GM21529 (cell line): ENCODE data around the gene PCDH15.

Experiments used
- ATAC-seq: cut with Tn5 transposase; IDR thresholded peaks from one replicate; pipeline ENCODE4 v1.9.1; 2021; ENCODE audit not compliant: unreplicated experiment

Gene PCDH15

DNA sequence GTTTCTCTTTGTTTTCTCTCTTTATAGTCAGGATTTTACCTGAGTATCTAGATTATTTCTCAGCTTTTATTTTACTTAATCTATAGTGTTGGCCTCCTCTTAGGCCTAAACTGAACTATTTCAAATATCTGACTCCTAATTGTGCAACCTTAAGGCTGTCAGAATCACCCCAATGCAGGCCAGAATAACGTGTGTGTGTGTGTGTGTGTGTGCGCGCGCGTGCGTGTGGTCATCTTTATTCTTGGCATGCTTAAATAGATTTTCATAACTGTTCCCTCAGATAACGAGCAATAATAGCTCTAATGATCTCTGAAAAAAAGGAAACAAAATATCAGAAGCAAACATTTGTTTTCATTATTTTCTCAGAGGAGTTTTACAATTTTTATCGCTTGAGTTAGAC is 92.4 kb downstream of the PCDH15 start:
- no peak for ATAC-seq

DNA sequence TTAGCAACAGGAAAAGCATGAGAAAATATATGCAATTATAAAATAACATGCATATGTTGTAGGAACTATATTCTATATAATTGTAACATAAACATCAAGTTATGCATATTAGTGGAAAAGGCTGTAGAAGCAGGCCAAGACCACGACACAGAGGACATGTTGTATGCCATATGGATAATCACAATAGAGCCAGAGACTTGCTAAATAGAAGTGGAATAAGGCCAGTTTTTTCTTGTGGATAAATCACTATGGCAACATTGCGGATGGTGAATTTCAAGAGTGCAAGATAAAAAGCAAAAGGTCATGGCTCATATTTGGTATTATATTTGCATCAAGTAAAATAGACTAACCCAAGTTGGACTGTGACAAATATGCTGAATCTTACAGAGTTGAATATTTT is 93.0 kb downstream of the PCDH15 start:
- ATAC-seq: no peak

DNA sequence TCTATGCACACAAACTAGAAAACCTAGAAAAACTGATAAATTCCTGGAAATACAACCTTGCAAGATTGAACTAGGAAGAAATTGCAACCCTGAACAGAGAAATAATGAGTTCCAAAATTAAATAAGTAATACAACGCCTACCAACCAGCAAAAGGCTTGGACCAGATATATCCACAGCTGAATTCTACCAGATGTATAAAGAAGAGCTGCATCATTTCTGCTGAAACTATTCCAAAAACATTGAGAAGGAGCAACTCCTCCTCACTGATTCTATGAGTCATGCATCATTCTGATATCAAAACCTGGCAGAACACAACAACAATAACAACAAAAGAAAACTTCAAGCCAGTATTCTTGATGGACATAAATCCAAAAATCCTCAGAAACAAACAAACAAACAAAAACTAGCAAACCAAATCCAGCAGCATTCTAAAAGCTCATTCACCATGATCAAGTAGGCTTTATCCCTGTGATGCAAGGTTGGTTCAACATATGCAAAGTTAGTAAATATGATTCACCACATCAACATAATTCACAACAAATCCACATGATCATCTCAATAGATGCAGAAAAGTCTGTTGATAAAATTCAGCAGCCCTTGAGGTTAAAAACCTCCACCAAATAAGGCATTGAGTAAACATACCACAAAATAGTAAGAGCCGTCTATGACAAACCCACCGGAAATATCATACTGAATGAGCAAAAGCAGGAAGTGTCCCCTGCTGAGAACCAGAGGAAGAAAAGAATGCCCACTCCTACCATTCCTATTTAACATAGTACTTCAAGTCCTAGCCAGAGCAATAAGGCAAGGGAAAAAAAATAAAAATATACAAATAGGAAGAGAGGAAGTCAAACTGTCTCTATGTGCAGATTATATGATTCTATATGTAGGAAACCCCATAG is 98.2 kb downstream of the PCDH15 start:
- no peak for ATAC-seq

DNA sequence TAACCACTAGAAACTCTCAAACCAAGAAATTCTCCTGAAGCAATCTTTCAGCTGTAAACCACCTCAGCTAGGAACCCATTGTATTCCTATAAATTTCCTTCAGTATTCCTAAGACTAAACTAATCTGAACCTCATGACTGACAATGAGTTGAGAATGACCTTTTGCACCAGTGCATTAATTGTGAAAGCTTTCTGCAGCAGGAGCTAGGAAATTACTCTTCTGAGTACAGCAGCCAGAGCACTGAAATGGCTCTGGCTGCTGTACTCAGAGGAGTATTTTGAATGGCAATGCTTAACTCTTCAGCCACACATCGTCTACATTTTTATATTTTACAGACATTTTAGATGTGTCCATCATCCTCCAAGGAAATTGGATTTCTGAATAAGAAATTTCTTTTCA is 109.7 kb downstream of the PCDH15 start:
- no peak for ATAC-seq

DNA sequence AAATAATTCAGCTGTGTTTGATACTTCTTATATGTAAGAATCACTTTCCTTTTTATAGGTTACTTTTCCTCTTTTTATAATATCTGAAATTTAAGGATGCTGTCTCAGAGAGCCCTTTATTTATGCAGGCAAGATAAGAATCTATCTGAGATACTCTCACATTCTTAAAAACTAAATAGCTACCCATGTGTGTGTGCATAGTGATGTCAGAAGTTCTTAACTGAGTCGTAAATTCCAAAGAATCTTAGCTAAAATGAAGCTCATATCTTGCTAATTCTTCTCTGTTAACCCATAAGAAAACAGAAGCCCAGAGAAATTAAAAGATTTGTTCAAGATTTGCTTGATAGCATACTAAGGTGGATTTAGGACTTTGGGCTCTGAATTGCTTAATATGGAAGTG is 118.5 kb downstream of the PCDH15 start:
- no peak for ATAC-seq

DNA sequence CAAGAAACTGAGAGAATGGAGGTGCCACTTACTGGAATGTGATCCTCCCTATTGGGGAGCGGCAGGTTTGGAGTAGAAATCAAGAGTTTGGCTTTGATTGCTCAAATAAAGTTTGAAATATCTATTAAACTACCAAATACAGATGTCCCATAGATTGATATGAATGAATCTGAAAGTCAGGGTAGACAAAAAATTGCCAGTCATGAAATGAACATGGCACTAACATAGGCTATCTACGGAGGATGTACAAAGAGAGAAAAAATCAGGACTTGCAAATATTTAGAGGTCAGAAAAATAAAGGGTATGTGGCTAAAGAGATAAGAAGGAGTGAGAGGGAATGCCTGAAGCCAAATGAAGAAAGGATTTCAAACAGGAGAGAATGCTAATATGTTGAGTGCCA is 119.9 kb downstream of the PCDH15 start:
- no peak for ATAC-seq

DNA sequence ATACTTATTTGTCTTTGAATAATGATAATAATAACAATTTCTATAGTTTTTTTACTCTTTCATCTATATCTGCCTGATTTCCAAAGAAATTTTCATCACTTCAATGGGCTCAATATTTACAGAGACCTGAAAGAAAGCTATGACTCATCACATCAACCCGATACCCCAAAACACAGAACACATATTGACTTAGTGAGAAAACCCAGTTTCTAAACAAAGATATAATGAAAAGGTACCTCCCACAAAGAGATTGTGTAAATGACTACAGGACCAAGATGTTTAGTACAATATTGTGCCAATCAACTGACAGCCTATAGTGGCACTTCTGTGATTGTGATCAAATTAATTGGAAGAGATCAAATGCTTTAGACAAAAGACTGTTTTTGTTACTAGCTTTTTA is 133.9 kb downstream of the PCDH15 start:
- ATAC-seq: no peak

DNA sequence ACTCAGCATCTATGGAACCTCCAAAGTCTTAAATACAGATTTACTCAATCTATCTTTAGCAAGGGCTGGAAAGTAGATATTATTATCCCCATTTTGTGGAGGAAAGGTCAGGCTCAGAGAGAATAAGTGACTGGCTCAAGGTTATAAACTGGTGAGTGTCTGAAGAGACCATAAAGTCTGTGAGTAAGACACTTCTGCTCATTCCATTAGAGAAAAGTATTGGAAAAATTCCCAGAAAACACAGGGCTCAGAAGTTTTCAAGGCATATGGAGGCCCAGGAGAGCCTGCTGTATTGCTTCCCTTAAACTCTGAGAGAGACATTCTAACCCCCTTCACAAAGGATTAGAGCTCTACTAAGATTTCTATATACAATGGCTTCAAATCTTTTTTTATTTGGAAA is 134.8 kb downstream of the PCDH15 start:
- no peak for ATAC-seq

DNA sequence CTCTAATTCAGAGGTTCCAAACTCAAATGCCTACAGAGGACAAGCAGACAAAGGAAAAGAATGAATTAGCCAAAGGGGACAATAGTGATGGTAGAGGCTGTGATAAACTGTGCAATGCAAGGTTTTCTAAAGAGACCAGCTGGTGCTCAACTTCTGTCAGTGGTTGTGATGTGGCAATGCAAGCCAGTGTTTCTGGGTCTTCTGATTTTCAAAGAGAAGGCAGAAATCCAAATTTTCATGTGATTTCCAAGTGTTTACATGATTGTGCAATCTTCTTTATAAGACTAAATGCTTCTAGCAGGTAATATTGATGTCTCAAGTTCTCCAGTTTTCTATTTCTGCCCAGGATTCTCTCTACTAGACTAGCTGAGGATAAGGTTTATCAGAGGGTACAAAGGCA is 135.9 kb downstream of the PCDH15 start:
- no peak for ATAC-seq

DNA sequence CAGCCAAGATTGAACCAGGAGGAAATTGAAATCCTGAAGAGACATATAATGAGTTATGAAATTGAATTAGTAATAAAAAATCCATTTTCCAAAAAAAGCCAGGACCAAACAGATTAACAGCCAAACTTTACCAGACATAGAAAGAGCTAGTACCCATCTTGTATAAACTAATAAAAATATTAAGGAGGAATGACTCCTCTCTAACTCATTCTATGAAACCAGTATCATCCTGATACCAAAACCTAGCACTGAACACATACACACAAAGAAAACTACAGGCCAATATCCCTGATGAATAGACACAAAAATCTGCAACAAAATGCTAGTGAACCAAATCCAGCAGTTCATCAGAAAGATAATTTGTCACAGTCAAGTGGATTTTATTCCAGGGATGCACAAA is 140.6 kb downstream of the PCDH15 start:
- ATAC-seq: no peak

DNA sequence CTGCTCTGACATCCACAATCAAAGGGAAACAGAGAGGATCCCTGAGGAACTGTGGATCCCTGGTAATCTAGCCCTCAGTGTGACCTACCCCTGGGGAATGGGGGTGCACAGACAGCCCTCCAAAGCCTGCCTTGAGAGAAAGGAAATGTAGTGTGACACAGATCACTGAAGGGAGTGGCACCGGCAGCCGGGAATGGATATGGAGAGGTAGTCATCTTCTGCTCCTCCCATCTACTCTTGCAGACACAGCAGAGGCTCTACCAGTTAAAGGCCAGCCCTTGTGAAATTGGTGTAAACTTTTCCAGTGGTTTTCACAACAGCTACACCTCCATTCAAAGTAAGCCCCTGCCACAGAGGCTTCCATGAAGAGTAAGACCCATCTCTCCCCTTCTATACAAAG is 144.4 kb downstream of the PCDH15 start:
- ATAC-seq: no peak

DNA sequence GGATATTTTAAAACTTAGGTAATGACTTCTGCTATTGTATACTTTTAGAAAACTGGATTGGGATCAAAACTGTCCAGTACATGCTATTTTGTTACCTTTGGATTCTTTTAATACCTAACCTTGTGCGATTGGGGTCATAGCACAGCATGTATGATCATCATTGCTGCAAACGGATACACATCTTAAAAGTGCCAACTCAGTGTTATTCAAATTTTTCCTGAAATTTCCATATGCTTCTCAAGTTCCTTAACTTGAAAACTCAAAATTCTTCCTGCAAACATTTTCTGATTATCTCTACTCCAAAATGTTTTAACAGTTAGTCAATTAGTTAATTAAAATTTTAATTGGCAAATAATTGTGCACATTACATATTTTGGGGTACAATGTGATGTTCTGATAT is 147.5 kb downstream of the PCDH15 start:
- no peak for ATAC-seq

DNA sequence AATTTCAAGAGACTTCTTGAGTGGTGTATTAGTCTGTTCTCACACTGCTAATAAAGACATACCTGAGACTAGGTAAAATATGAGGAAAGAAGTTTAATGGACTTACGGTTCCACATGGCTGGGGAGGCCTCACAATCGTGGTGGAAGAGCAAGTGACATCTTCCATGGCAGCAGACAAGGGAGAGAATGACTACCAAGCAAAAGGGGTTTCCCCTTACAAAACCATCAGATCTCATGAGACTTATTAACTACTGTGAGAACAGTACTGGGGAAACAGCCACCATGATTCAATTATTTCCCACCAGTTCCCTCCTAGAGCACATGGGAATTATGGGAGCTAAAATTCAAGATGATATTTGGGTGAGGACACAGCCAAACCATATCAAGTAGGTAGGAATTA is 150.5 kb downstream of the PCDH15 start:
- ATAC-seq: no peak

DNA sequence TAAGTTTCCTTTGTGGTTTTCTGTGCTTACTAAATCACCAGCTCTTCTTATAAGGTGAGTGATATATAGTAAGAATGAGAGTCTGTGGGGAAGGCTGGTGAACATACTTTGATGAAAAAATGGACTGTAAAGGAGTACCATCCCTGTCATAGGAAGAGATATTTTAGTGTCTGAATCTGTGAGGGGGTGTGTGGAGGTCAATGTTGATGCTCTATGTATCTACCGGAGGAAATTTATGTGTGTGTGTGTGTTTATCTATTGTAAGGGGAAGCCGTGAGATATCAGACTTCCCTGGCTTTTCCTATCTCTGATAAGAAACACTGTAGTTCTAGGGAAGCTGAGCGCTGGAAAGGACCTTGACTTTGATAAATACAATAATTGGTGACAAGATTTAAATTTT is 179.0 kb downstream of the PCDH15 start:
- ATAC-seq: no peak

DNA sequence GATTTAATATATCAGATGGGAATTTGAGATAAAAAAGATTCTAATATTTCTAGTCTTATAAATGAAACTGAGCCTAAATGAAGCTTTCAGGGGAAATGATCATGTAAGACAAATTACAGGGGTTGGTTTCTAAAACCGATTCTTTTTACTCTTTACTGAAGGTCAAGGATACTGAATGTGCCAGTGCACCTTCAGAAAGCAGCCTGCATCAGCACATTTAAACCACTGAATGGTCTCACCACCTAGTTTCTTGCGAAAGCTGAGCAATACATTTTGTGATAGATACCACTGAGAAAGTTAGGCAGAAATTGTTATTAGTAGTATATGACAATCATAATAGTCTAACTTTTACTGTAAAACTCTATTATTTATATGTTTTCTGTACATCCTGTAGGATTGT is 180.7 kb downstream of the PCDH15 start:
- ATAC-seq: no peak

DNA sequence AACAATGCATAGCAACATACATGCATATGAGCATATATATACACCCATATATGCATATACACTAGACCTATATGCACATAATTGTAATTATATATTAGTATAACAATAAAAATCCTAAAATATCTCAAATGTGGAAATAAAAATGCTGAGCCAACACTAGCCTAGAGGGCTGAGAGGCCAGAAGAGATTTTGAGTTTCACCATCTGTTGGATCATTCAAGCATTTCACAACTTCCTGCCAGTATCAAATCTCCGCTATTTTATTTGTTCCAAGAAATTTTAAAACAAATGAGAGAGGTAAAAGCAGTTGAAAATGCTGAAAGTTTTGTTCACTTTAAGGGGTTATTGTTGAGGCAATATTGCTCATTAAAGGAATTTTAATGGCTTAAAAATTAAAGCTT is 187.0 kb downstream of the PCDH15 start:
- no peak for ATAC-seq

DNA sequence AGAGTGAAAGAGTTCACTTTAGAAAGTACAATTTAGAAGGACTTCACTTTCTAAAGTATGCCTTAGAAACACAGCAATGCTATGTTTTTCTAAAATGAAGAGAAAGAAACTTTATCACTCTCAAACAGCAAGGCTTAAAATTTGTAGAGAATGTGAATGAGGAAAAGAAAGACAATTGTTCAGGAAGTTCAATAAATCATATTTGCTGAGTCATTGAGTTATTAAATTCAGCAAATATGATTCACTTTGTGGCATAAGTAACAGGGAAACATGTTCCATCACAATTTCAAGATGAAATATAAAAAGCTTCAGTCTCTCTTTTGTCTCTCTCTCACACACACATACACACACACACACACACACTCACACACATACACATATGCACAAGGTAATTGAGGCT is 187.9 kb downstream of the PCDH15 start:
- no peak for ATAC-seq

DNA sequence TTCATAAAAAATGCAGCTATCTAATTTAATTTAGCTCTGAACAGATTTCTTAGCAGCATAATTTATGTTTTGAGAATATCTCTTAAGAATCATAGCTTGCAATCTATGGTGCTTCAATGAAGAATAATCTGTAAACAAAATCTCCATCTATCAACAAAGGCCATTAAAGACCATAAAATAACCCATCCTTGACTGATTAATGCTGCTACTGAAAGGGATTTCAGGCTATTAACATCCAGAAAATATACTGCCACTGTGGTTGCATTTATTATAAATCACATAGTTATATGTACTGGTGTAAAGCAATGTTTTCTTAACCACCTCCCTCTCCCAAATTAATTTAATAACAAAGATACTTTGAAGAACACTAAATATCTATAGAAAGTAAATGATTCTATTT is 191.6 kb downstream of the PCDH15 start:
- ATAC-seq: no peak

DNA sequence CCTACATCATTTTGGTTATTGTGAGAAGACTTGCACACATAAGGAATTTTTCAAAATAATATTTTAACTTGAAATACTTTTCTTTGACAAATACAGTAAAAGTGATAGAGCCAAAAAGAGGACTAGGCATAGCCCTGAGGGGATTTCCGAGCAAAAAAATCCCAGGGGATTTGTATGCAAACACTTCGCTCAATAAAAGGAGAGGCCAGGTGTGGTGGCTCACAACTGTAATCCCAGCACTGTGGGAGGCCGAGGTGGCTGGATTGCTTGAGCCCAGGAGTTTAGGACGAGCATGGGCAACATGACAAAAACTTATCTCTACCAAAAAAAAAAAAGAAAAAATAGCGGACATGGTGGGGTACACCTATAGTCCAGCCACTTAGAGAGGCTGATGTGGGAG is 193.0 kb downstream of the PCDH15 start:
- ATAC-seq: no peak

DNA sequence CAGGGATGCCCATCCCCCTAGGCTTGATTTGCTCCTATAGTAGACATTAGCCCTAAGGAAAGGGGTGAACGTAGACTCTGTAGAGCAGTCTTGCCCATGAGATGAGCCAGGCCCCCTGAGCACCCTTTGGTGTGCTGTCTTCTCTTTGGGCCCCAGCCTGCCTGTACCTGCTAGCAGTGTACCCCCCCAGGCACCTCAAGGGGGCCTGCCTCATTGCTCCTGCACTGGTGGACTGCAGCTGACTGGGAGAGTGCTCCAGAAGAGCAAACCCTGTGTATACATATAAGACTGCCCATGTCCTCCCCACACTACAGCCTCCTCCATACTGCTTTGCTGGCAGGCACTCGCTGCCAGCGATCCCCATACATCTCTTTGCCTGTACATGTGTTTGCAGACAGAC is 206.7 kb downstream of the PCDH15 start:
- ATAC-seq: no peak

DNA sequence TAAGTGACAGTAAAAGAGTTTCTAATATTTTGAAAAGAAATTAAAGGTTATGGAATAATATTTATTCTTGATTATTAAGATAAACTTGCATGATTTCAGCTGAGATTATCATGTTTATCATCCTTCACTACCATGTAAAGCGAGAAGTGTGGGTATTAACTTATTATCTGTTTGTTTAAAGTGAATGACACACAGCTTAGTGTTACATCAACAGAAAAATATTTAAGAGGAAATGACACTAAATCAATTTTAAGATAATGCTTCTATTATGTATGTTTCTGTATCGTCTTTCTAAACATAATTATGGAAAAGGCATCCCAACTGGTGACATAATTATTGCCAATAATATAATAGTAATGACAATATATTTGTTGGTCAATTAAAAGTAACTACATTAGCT is 213.1 kb downstream of the PCDH15 start:
- no peak for ATAC-seq

DNA sequence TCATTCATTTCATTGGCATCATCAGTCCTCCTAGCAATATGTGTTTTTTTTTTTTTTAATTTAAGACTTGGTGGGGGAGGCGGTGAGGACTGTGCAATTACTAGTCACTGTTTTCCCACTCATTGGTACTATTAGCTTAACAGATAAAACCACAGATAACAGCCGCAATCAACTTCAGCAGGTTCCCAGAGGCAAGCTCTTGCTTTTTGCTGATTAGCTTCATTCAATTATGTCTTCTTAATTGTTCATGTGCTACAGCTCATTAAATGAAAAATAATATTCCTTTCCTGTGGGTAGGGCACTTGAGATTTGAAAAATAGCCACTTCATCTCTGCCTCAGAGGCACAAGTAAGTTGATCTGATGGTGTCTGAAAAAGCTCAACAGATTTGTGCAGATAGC is 215.5 kb downstream of the PCDH15 start:
- no peak for ATAC-seq

DNA sequence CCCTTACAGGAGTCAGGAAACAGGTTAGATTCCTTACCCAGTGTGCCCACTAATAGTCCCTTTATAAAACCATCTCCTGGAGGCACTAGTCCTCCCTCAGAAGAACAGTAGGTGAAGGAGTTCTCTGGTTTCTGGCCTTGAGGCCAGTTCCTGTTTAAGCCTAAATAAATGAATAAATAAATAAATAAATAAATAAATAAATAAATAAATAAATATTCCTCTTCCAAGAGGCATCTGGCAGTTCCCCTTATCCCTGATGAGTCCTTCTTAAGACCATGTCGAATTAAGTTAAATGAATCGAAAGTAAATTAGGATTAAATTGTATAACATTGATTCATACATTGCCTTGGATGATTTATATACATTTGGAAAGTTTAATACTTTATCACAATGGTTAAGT is 223.3 kb downstream of the PCDH15 start:
- ATAC-seq: no peak
